Activated T-cell treated with anti-CD3 and anti-CD28 coated beads for 1 hour (primary cell): ENCODE measurements around the gene CCDC92.

ENCODE experiments used
- DNase-seq: peaks from one replicate; pipeline ENCODE4 v3.0.0-alpha.2; 2020; ENCODE audit warnings: low read depth

CCDC92 gene

DNA sequence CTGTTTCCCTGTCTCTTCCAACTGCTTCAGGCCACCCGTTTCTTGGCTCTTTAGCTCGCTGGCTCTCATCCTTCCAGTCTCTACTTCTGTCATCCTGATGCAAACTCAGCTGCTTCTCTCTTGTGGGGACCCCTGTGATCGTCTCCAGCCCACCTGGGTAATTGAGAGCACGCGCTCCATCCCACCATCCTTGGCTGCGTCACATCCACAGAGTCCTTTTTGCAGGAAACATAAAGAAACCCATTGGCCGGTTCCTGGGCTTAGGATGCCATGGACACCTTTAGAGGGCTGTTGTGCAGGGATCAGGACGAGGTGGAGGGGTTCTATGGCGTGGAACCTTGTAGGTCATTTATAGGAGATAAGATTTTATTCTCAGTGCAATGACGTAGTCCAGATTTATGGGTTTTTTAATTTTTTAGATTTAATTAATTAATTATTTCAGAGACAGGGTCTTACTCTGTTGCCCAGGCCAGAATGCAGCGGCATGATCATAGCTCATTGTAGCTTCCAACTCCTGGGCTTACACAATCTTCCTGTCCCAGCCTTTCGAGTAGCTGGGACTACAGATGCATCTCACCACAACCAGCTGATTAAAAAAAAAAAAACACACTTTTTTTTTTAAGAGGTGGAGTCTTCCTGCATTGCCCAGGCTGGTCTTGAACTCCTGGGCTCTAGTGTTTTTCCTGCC is 82.6 kb downstream of the CCDC92 start:
- DNase-seq = no peak

GRCh38 chr12:123888989-123889388 is 83.6 kb downstream of the CCDC92 start:
- DNase-seq = no peak

- no peak for DNase-seq
These were observed 85.6 kb downstream of the CCDC92 start for GRCh38 chr12:123886931-123887582.

GRCh38 chr12:123886258-123886657 is 86.4 kb downstream of the CCDC92 start:
- no peak for DNase-seq
